ENCODE data around the gene DPH2. TPM values are rescaled to one million over a fixed set of nuclear protein-coding genes. Genes with fewer than 3 reads are reported as not detected.
A peak's percentile ranks its signal among the peaks of the same experiment; 100 is the strongest.

DPH2 gene
- total and polyA plus RNA-seq, 9 donors = 7.2 to 27.0 (median 15.5) TPM

DNA sequence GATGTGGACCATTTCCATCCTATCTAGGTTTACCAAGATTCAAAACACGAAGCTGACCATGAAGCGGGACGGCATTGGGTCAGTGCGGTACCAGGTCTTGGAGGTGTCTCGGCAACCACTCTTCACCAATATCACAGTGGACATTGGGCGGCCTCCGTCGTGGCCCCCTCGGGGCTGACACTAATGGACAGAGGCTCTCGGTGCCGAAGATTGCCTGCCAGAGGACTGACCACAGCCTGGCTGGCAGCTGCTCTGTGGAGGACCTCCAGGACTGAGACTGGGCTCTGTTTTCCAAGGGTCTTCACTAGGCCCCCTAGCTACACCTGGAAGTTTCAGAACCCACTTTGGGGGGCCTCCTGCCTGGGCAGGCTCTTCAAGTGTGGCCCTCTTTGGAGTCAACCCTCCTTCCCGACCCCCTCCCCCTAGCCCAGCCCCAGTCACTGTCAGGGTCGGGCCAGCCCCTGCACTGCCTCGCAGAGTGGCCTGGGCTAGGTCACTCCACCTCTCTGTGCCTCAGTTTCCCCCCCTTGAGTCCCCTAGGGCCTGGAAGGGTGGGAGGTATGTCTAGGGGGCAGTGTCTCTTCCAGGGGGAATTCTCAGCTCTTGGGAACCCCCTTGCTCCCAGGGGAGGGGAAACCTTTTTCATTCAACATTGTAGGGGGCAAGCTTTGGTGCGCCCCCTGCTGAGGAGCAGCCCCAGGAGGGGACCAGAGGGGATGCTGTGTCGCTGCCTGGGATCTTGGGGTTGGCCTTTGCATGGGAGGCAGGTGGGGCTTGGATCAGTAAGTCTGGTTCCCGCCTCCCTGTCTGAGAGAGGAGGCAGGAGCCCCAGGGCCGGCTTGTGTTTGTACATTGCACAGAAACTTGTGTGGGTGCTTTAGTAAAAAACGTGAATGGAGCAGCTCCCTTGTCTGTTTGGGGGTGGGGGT is 20.7 kb downstream of the DPH2 start:
- intact Hi-C loops (cut with DNase I) = loop anchor here in 1 of 4 donors (5.0 kb wide), 1 partner anchor 647 kb away; no protein-coding TSS in a partner anchor
- TF ChIP-seq, protein P1, sequence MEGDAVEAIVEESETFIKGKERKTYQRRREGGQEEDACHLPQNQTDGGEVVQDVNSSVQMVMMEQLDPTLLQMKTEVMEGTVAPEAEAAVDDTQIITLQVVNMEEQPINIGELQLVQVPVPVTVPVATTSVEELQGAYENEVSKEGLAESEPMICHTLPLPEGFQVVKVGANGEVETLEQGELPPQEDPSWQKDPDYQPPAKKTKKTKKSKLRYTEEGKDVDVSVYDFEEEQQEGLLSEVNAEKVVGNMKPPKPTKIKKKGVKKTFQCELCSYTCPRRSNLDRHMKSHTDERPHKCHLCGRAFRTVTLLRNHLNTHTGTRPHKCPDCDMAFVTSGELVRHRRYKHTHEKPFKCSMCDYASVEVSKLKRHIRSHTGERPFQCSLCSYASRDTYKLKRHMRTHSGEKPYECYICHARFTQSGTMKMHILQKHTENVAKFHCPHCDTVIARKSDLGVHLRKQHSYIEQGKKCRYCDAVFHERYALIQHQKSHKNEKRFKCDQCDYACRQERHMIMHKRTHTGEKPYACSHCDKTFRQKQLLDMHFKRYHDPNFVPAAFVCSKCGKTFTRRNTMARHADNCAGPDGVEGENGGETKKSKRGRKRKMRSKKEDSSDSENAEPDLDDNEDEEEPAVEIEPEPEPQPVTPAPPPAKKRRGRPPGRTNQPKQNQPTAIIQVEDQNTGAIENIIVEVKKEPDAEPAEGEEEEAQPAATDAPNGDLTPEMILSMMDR (IDR thresholded peaks at IDR 0.05) = no peak
- TF ChIP-seq POLR2A (IDR thresholded peaks at IDR 0.05) = no peak
- no peak for TF ChIP-seq EP300 (IDR thresholded peaks at IDR 0.05)
- DNase-seq = no peak
- H3K4me3 ChIP-seq = peak overlapping the region; percentile 62
- H3K9me3 ChIP-seq = no peaks in the 10 kb centered on the region
- no peaks in the 10 kb centered on the region for H3K36me3 ChIP-seq
- H3K27ac ChIP-seq = peak overlapping the region in 1 of 2 donors; percentile 51
- WGBS, 3 donors = 60 to 74% (median 62%) methylated on average over 19 of the region's 19 CpGs
- H3K4me1 ChIP-seq (ENCODE audit: insufficient read depth) = peaks cover 1% of the 10 kb centered on the region
- H3K27me3 ChIP-seq = no peaks in the 10 kb centered on the region

- TF ChIP-seq EP300 (IDR thresholded peaks at IDR 0.05) (no peak), POLR2A (IDR thresholded peaks at IDR 0.05) (no peak)
- TF ChIP-seq, protein P1 (IDR thresholded peaks at IDR 0.05) = no peak
- DNase-seq = no peak
- 1 to 2% (median 1%) methylated on average over 10 of the region's 10 CpGs for WGBS, 3 donors
- Histone ChIP-seq H3K27me3 (no peaks in the 10 kb centered on the region), H3K9me3 (no peaks in the 10 kb centered on the region), H3K36me3 (no peaks in the 10 kb centered on the region), H3K27ac (peak overlapping the region in 1 of 2 donors; percentile 51), H3K4me3 (peak overlapping the region; percentile 62), H3K4me1 (ENCODE audit: insufficient read depth) (peaks cover 1% of the 10 kb centered on the region)
- intact Hi-C loops (cut with DNase I) = loop anchor here in 1 of 4 donors (5.0 kb wide), 1 partner anchor 646 kb away; no protein-coding TSS in a partner anchor
Observed at GRCh38 chr1:43991200-43991475, 21.3 kb downstream of the DPH2 start.

DNA sequence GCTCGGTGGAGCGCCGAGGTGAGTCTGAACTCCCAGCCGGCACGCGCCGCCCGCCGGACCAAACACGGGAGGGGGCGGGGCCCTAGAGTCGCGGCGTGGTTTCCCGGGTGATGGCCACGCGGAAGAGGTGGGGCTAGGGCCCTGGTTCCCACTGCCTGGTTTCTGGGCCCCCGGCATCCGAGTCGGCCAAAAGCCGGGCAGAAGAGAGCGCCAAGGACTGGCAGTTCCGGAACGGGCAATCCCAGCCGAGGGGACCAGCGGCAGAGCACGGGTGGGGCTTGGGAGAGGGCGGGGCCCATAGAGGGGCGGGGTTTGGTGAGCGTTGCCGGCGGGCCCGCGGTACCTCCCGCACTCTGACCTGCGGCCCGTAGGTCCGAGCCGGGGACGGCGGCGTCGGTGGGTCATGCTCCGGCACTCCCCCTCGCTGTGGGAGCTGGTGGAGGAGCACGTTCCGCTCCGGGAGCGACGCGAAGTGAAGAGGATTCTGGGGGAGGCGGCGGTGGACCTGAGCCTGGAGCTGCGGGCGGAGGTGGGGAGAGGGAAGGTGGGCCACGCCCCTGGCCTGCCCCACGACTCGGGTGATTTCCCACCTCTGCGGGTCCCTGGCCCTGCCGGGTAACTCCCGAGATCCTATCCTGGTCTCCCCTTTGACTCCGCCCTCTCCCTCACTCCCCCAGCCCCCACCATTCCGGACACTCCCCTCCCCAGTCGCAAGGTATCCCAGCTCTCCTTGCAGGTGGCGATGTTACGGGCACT is 21.8 kb downstream of the DPH2 start, which contains the start of gene CCDC24:
Gene CCDC24, plus strand, starts transcription at position 124 of the 756 bp plus-strand sequence. Its CDS starts 280 bp downstream, at position 404.
- DNase-seq = peak; percentile 85 to 91 (median 88)
- no peaks in the 10 kb centered on the region for H3K27me3 ChIP-seq
- H3K9me3 ChIP-seq = no peaks in the 10 kb centered on the region
- peak within 1 kb of the TSS; percentile 19 to 51 for H3K27ac ChIP-seq
- H3K4me3 ChIP-seq = peak within 1 kb of the TSS; percentile 62
- 0 to 2% (median 0%) methylated on average over 29 to 66 of the region's 66 CpGs for WGBS, 3 donors
- no peaks in the 10 kb centered on the region for H3K36me3 ChIP-seq
- intact Hi-C loops (cut with DNase I) = loop anchor here in 1 of 4 donors (5.0 kb wide), 1 partner anchor 646 kb away; no protein-coding TSS in a partner anchor
- peaks cover 1% of the 10 kb centered on the region for H3K4me1 ChIP-seq (ENCODE audit: insufficient read depth)
- TF ChIP-seq, protein P1 (IDR thresholded peaks at IDR 0.05) = no peak
- no peak for TF ChIP-seq EP300 (IDR thresholded peaks at IDR 0.05)
- TF ChIP-seq POLR2A (IDR thresholded peaks at IDR 0.05) = no peak

DNA sequence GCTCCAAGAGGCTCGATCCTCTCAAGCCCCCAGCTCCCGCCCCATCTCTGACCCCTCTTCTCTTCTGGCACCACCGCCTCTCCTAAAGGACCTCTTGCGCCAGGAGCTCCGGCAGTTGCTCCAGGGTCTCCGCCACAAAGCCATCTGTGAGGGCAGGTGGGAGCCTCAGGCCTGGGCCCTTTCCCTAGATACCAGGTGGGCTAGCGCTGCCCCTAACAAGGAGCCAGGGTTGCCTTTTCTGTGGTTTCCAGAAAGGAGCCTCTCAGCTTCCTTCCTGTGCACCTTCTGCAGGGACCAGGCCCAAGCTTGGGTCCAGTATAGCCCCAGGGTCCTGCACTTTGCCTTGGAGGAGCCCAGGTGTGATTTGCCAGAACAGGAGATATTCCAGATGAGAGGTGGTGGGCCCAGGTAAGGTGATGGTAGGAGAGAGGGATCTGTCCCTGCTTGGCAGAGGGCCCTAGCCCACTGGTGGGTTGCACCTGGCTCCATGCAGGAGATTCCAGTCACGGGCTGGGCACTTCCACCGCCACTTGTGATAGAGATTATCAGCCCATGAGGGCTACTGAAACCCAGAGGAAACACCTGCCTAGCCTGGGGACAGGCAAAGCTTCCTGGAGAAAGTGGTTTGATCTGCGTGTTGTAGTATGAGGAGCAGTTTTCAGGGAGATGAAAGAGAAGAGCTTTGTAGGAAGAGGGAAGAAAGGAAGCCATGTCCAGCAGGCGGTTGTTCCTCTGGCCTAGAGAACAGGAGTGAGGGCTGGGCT is 22.6 kb downstream of the DPH2 start:
- intact Hi-C loops (cut with DNase I) = loop anchor here in 1 of 4 donors (5.0 kb wide), 1 partner anchor 645 kb away; no protein-coding TSS in a partner anchor
- Histone ChIP-seq H3K4me3 (peak overlapping the region; percentile 62), H3K27me3 (no peaks in the 10 kb centered on the region), H3K36me3 (no peaks in the 10 kb centered on the region), H3K9me3 (no peaks in the 10 kb centered on the region), H3K4me1 (ENCODE audit: insufficient read depth) (peaks cover 1% of the 10 kb centered on the region), H3K27ac (peak overlapping the region in 1 of 2 donors; percentile 51)
- WGBS, 3 donors = 43 to 56% (median 47%) methylated on average over 11 of the region's 11 CpGs
- TF ChIP-seq, protein P1 (IDR thresholded peaks at IDR 0.05) = no peak
- TF ChIP-seq POLR2A (IDR thresholded peaks at IDR 0.05) (no peak), EP300 (IDR thresholded peaks at IDR 0.05) (no peak)
- no peak for DNase-seq
